ENCODE measurements around the gene RNF212. TPM values are rescaled to one million over a fixed set of nuclear protein-coding genes. Genes with fewer than 3 reads are reported as not detected.

The RNF212 gene
- total and polyA plus RNA-seq, 2 donors (not counting 3 experiments of a cell fraction or from before 2014, with no cell fraction given) = 2.3 to 2.8 TPM

- no TSS peak for BruUV-seq (replicated peaks)
- no peak overlapping the region for H3K4me3 ChIP-seq (replicated peaks in 1 of 3; ENCODE audit: insufficient read depth in 1 of 3, low read depth in 1 of 3, low read length in 3 of 3)
- DNase-seq (ENCODE audit: low read depth, low spot score) (no peak), FAIRE-seq (no peak)
- POLR2A ChIA-PET = no interaction called here
- H3K79me2 ChIP-seq (ENCODE audit: control insufficient read depth, insufficient read depth, low read length) = no peaks in the 10 kb centered on the region
- H3K9me1 ChIP-seq (replicated peaks; ENCODE audit: control insufficient read depth, extremely low read depth, insufficient read depth, low read length) = no peaks in the 10 kb centered on the region
- H3K4me1 ChIP-seq (ENCODE audit: control insufficient read depth, extremely low read depth, insufficient read depth, low read length) = no peaks in the 10 kb centered on the region
- no peaks in the 10 kb centered on the region for H4K20me1 ChIP-seq (replicated peaks; ENCODE audit: control insufficient read depth, extremely low read depth, insufficient read depth, low read length)
- no peak for TF ChIP-seq MAX (IDR thresholded peaks at IDR 0.05; ENCODE audit: insufficient read depth, insufficient read length)
- no peak for TF ChIP-seq JUN (IDR thresholded peaks at IDR 0.05; ENCODE audit: borderline replicate concordance, insufficient read depth, insufficient read length, low read depth)
- no peak for TF ChIP-seq EZH2 (IDR thresholded peaks at IDR 0.05; ENCODE audit: borderline replicate concordance, low read depth, low read length, severe bottlenecking)
- no peak for TF ChIP-seq CTCF (IDR thresholded peaks at IDR 0.05; ENCODE audit: extremely low read depth in 1 of 2, insufficient read depth in 1 of 2, low read depth in 1 of 2, low read length in 2 of 2)
- no peak for TF ChIP-seq GATA2 (IDR thresholded peaks at IDR 0.05; ENCODE audit: insufficient read depth, insufficient read length, low read depth, low read length)
- TF ChIP-seq MYC (IDR thresholded peaks at IDR 0.05; ENCODE audit: low read depth, low read length) = no peak
- TF ChIP-seq POLR2AphosphoS5 (IDR thresholded peaks at IDR 0.05; ENCODE audit: insufficient read depth, low read depth, low read length) = no peak
- TF ChIP-seq POLR2A (IDR thresholded peaks at IDR 0.05; ENCODE audit: low read depth, low read length) = no peak
- no peak for TF ChIP-seq FOS (IDR thresholded peaks at IDR 0.05; ENCODE audit: borderline replicate concordance, insufficient read depth, low read length)
- intact Hi-C loops (cut with micrococcal nuclease) (no loop called here), dilution Hi-C loops (cut with MboI; ENCODE audit: extremely low pct_ligation_motif_present, low sequenced_read_pairs) (no loop called here)
- H3K27ac ChIP-seq (ENCODE audit: insufficient read depth, low read depth, low read length) = no peak overlapping the region
- no peak overlapping the region for H3K4me2 ChIP-seq (ENCODE audit: insufficient read depth, low read length)
- no peak overlapping the region for H2AFZ ChIP-seq (ENCODE audit: low read depth, low read length)
- H3K9me3 ChIP-seq (replicated peaks; ENCODE audit: control insufficient read depth, insufficient read depth, low read length) = no peaks in the 10 kb centered on the region
- H3K36me3 ChIP-seq (ENCODE audit: control insufficient read depth in 2 of 2, extremely low read depth in 1 of 2, insufficient read depth in 2 of 2, low read length in 2 of 2) = no peaks in the 10 kb centered on the region
- no peaks in the 10 kb centered on the region for H3K27me3 ChIP-seq (ENCODE audit: control insufficient read depth in 2 of 2, insufficient read depth in 2 of 2, low read length in 2 of 2)
- no peak overlapping the region for H3K9ac ChIP-seq (replicated peaks; ENCODE audit: extremely low read depth, insufficient read depth, low read length)
- CTCF ChIA-PET = no interaction called here
Observed at GRCh38 chr4:1153567-1154090, 40.3 kb upstream of the RNF212 start.
